Gastrocnemius medialis (tissue), 4 donors: Measurements from ENCODE around the gene MYO18B.

Experiments used
- CTCF ChIP-seq, 5 experiments: fragments of 450-650 bp in 3 of 5; fragments of 200-600 bp in 2 of 5; sonication (generic) in 2 of 5; IDR thresholded peaks in 4 of 5; conservative IDR thresholded peaks in 1 of 5; 1 replicate in 4 of 5; 2 replicates in 1 of 5; pipeline ENCODE4 v1.5.1; 2016 to 2019; ENCODE audit warnings: antibody characterized with exemption in 5 of 5, mild to moderate bottlenecking in 3 of 5, moderate library complexity in 3 of 5
- POLR2A ChIP-seq, 2 donors: fragments of 450-650 bp; IDR thresholded peaks; one replicate each; pipeline ENCODE4 v1.6.1; 2017; ENCODE audit warnings: antibody characterized with exemption in 2 of 2, mild to moderate bottlenecking in 2 of 2, moderate library complexity in 2 of 2

DNA sequence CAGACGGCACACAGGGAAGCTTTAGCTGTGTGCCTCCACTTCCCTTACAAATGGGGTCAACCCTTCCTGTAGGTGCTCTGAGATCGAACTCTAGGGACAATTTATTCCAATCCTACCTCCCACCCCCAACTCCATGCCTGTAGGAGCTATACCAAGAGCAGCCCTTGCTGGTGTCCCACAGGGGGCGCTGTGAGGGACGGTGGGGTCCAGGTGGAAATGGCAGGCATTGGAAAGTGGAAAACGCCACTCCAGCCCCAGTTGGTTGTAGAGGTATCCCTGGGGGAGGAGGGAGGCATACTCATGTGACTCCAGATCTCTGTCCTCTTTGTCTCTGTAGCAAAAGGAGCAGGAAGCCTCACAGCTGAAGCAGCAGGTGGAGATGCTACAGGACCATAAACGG, 161.3 kb downstream of the MYO18B start:
- peak in 1 of 5 experiments; percentile 16 for TF ChIP-seq CTCF (IDR thresholded peaks at IDR 0.05 in 4 of 5, conservative IDR thresholded peaks at IDR 0.05 in 1 of 5)
- no peak for TF ChIP-seq POLR2A (IDR thresholded peaks at IDR 0.05)
